NCI-H69 (cell line): ENCODE data around the gene FGD5.

ENCODE experiments used
- DNase-seq: peaks from one replicate; lab custom pipeline; 2025; lab: John Stamatoyannopoulos, UW

FGD5 gene

GRCh38 chr3:14827776-14828175, 9.0 kb downstream of the FGD5 start:
- DNase-seq = no peak

DNA sequence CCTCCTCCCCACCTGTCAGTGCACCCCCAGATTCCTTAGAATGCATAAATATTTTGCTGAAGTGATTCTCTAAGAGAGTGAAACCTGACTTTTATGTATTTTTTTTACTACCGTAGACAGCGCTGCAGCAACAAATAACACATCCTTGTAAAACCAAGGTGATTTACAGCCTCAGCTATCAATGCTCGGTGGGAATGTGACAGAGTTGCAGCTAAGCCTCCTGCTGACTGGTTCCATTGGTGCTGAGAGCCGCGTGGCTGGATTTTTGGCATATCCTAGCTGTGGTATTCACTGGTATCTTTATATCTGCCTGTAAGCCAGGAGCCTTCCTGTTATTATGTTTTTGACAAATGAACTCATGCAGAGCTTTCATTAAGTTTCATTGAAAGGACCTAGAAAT, 11.0 kb downstream of the FGD5 start:
- DNase-seq = no peak

- no peak for DNase-seq
Observed at GRCh38 chr3:14831916-14832450, 13.2 kb downstream of the FGD5 start.

DNA sequence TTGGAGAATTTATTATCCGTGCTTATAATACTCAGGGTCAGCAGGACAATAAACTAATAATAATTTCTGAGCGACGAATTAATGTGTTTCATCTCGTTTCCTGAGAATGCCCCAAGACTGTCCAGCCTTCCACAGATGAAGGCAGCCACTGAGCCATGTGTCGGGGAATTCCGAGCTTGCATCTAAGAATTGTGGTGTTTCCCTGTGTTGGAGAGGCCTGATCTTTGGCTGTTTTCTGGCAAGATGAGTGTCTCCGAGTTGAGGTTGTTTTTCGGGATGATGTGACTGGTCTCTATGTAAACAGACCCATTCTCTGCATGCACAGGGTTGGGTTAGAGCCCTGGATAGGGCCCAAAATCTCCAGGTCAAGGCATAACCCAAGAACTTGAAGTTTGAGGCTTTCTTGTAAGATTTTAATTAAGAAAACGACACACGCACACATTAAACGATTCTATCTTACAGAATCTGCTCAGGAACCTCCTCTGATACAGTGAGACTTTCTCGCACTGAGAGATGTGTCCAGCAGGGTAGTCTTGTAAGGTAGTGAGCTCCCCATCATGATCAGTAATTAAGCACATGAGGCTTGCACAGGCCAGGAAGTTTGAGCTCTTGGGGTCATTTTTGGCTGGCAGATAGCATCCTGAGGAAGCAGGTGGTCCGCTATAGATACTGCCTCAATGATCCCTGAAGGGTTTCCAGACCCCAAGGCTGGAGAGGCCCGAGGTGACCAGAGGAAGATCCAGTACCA, 14.4 kb downstream of the FGD5 start:
- DNase-seq = no peak

GRCh38 chr3:14834121-14834520, 15.4 kb downstream of the FGD5 start:
- DNase-seq = no peak

- DNase-seq = no peak
Observed at GRCh38 chr3:14834807-14835466, 16.2 kb downstream of the FGD5 start.

DNA sequence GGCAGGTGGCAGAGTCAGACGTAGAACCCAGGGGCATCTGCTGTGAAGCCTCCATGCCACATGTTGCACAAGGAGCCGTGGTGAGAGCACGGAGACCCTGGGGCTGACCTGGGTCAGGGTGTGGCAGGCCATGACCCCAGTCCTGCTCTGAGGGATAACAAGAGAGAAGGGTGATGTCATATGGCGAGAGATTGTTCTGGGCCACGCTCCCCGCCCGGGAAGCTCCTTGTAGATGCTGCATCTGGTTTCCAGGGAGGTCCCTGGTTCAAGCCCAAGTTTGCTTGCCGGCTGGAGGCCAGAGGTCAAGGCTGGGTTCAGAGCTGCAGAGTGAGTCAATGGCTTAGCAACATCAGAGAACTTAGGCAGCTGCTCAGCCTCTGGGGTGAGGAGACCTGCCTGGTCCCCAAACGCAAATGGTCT, 17.3 kb downstream of the FGD5 start:
- no peak for DNase-seq

GRCh38 chr3:14837186-14837877, 18.6 kb downstream of the FGD5 start:
- DNase-seq = peak; percentile 63

- DNase-seq = peak; percentile 1
Observed at GRCh38 chr3:14837878-14838258, 19.1 kb downstream of the FGD5 start.

GRCh38 chr3:14839236-14839635, 20.5 kb downstream of the FGD5 start:
- DNase-seq = no peak

- DNase-seq = no peak
Observed at GRCh38 chr3:14841836-14842235, 23.1 kb downstream of the FGD5 start.

- DNase-seq = no peak
Observed at GRCh38 chr3:14842277-14842676, 23.5 kb downstream of the FGD5 start.

GRCh38 chr3:14843321-14843720, 24.6 kb downstream of the FGD5 start:
- no peak for DNase-seq

GRCh38 chr3:14844386-14845170, 25.8 kb downstream of the FGD5 start:
- DNase-seq = no peak

- DNase-seq = no peak
Observed at GRCh38 chr3:14845180-14845579, 26.4 kb downstream of the FGD5 start.

DNA sequence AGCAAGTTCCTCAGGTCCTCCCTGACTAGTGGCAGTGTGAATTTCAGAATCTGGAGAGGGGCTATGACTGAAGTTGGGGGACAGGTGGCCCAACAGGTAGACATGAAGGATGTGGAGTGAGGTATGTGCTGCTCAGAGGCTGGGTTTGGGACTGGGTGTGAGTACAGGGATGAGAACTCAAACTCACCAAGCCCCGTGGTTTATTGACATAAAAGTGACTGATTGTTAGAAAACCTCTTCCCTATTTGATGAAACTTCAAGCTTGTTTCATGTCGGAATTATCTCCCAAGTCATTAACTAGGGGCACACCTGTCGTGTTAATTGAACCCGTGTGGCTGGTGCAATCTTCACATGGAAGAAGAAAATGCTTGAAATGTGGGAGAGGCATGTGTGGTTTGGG, 27.1 kb downstream of the FGD5 start:
- no peak for DNase-seq

DNA sequence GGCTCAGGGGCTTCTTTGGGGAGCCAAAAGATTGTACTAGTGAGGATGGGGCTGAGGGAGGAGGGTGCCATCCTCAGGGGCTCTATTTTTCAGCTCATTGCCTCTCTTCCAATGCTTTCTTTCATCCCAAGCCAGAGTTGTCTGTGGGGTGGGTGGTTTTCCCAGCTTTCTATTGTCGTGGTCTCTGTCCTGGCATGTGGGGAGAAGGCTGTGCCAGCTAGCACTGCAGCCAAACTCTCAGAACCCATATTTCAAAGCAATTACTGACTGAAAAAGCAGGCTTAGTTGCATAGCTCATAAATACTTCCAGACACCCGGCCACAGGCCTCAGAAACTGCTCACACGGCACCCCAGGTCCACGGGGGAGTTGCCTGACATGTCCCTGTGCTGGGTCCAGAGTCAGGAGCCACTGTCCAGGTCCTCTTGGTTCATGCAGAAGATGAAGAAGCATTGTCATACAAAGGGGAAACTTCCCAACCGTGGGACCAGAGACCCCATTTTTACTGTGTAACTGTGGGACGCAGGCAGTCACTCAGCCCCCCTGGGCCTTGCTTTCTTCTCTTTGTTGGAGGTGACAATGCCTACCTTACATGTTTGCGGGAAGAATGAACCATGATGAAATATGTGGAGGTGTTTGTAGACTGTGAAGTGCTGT, 27.6 kb downstream of the FGD5 start:
- no peak for DNase-seq

GRCh38 chr3:14847613-14848541, 29.1 kb downstream of the FGD5 start:
- DNase-seq = peak; percentile 62

DNA sequence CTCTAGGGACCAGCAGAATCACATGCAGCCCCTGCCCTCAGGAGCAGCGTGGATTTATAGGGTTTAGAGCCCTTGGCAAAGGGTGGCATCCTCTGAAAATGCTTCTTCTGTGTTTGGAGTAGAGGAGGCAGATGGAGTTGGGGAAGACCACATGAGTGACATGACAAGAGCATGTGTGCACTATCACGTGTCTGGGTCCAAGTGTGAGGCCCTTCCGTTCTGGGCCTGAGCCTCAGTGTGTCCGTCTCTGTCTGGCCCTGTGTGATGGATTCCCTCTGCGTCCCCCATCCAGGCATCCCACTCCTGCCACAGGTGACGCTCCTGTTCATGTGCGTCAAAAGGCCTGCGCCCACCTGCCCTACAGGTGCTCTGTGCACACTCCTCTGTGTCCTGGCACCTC, 30.1 kb downstream of the FGD5 start:
- DNase-seq = no peak

GRCh38 chr3:14849638-14850230, 31.0 kb downstream of the FGD5 start:
- DNase-seq = no peak
